Gastrocnemius medialis (tissue), 4 donors: Measurements from ENCODE around the gene TRMT11.

Experiments
- POLR2A ChIP-seq, 2 donors: fragments of 450-650 bp; IDR thresholded peaks; one replicate each; pipeline ENCODE4 v1.6.1; 2017; ENCODE audit warnings: antibody characterized with exemption in 2 of 2, mild to moderate bottlenecking in 2 of 2, moderate library complexity in 2 of 2
- TF ChIP-seq, protein P1 (sequence below), 5 experiments: fragments of 450-650 bp in 3 of 5; fragments of 200-600 bp in 2 of 5; sonication (generic) in 2 of 5; IDR thresholded peaks in 4 of 5; conservative IDR thresholded peaks in 1 of 5; 1 replicate in 4 of 5; 2 replicates in 1 of 5; pipeline ENCODE4 v1.5.1; 2016 to 2019; ENCODE audit warnings: antibody characterized with exemption in 5 of 5, mild to moderate bottlenecking in 3 of 5, moderate library complexity in 3 of 5

DNA sequence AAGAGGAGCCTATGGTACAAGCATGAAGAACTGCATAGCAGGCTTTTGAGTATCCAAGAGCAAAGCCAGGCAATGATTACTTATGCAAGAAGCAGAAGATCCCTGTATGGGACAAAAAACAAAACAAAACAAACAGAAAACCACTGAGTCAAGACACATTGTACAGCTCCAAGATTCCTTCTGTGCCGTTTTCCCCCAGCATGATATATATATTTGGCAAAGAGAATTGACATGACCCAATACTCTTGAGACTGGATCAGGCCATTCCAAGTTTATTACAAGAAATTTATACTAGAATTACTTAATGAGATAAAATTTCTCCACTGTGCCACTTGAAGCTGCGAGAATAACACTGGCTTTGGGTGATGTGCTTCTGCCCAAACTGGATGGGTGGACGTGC, 65.5 kb downstream of the TRMT11 start:
- TF ChIP-seq, protein P1, sequence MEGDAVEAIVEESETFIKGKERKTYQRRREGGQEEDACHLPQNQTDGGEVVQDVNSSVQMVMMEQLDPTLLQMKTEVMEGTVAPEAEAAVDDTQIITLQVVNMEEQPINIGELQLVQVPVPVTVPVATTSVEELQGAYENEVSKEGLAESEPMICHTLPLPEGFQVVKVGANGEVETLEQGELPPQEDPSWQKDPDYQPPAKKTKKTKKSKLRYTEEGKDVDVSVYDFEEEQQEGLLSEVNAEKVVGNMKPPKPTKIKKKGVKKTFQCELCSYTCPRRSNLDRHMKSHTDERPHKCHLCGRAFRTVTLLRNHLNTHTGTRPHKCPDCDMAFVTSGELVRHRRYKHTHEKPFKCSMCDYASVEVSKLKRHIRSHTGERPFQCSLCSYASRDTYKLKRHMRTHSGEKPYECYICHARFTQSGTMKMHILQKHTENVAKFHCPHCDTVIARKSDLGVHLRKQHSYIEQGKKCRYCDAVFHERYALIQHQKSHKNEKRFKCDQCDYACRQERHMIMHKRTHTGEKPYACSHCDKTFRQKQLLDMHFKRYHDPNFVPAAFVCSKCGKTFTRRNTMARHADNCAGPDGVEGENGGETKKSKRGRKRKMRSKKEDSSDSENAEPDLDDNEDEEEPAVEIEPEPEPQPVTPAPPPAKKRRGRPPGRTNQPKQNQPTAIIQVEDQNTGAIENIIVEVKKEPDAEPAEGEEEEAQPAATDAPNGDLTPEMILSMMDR (IDR thresholded peaks at IDR 0.05 in 4 of 5, conservative IDR thresholded peaks at IDR 0.05 in 1 of 5) = no peak
- TF ChIP-seq POLR2A (IDR thresholded peaks at IDR 0.05) = no peak
